GM12865 (cell line): ENCODE measurements around the gene ZFYVE19.
A peak's percentile ranks its signal among the peaks of the same experiment; 100 is the strongest.

ENCODE experiments used
- DNase-seq: peaks from one replicate; pipeline ENCODE4 v3.0.0; 2010; ENCODE audit warnings: low read depth
- H3K4me3 ChIP-seq: 2 replicates; pipeline ENCODE4 v1.5.1; 2011; ENCODE audit warnings: mild to moderate bottlenecking, low read depth, low read length, control low read depth
- CTCF ChIP-seq: IDR thresholded peaks from 2 replicates; pipeline ENCODE4 v1.5.1; 2011; ENCODE audit warnings: low read length, control low read depth, low read depth, inconsistent platforms; ENCODE audit not compliant: insufficient read depth; ENCODE audit errors: missing control alignments

Gene ZFYVE19

GRCh38 chr15:40775740-40776536 is 31.0 kb upstream of the ZFYVE19 start:
- no peak overlapping the region for H3K4me3 ChIP-seq
- no peak for TF ChIP-seq CTCF
- no peak for DNase-seq

- no peak for TF ChIP-seq CTCF
- H3K4me3 ChIP-seq: no peak overlapping the region
- DNase-seq: no peak
Measured at GRCh38 chr15:40776537-40777141, 30.2 kb upstream of the ZFYVE19 start.

GRCh38 chr15:40782609-40783227 is 24.2 kb upstream of the ZFYVE19 start:
- peak; percentile 86 for DNase-seq

GRCh38 chr15:40785164-40785563 is 21.7 kb upstream of the ZFYVE19 start:
- DNase-seq: no peak
- no peak overlapping the region for H3K4me3 ChIP-seq
- no peak for TF ChIP-seq CTCF

More at GRCh38 chr15:40782609-40783227, 24.2 kb upstream of the ZFYVE19 start:
- H3K4me3 ChIP-seq: no peak overlapping the region
- TF ChIP-seq CTCF: peak; percentile 96

- H3K4me3 ChIP-seq: no peak overlapping the region
- no peak for DNase-seq
- no peak for TF ChIP-seq CTCF
Measured at GRCh38 chr15:40785814-40786213, 21.1 kb upstream of the ZFYVE19 start.

- H3K4me3 ChIP-seq: no peak overlapping the region
- DNase-seq: no peak
- TF ChIP-seq CTCF: no peak
Measured at GRCh38 chr15:40787344-40787841, 19.5 kb upstream of the ZFYVE19 start.
